ENCODE data around the gene SNX6.
"Not testable (repeated sequence)": the region's sequence is repeated elsewhere in the genome, so short reads cannot be mapped to it uniquely, and the experiment has no call there.

Gene SNX6

GRCh38 chr14:34629657-34630529 is at the start of gene SNX6:
TSS of gene SNX6 (minus strand) at chr14:34630148. CDS start at chr14:34630116, 32 bp downstream.
- DNase-seq (ENCODE audit: low read depth in 2 of 2), result peak in 1 of 2 experiments; percentile 45

DNA sequence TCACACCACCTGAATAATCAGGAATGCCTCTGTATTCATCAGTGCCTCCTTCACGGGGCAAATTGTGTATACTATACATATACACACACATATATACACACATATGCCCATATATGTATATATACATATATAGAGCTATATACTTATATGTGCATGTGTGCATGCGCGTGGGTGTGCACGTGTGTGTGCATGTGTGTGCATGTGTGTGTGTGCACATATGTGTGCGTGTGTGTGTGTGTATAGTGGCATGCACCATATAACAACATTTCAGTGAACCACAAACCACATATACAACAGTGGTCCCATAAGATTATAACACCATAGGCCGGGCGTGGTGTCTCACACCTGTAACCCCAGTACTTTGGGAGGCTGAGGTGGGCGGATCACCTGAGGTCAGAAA is 48.8 kb upstream of the SNX6 start:
- DNase-seq (ENCODE audit: low read depth in 2 of 2), result no peak

GRCh38 chr14:34678306-34678705 is 48.4 kb upstream of the SNX6 start:
- DNase-seq (ENCODE audit: low read depth in 2 of 2), result no peak

DNA sequence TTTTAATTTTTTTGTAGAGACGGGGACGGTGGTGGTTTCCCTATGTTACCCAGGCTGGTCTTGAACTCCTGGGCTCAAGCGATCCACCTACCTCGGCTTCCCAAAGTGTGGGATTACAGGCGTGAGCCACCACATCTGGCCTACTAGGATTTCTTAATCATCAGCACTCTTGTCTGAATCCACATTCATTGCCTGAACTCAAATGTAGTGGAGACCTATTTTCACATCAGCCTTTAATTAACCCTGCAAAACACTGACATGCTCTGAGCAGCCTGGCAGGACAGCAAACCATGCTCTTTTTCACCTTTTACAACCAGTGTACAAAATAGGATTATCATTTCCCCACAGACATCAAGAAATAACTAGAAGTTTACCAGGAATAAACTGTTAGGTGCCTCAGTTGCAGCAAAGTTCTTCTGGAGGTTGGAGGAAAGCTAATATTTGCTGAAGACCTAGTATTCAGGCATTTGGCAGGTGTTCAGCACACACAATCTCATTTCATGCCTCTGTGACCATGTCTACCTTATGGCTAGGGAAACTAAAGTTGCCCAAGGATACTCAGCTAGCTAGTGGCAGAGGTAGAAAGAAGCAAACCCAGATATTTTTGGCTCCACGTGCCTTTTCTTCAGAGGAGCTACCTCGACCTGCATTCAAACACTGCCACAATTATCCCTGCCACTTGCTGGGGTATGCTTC is 46.7 kb upstream of the SNX6 start:
- no peak for DNase-seq (ENCODE audit: low read depth in 2 of 2)

GRCh38 chr14:34673702-34674101 is 43.8 kb upstream of the SNX6 start:
- no peak for DNase-seq (ENCODE audit: low read depth in 2 of 2)

- no peak for DNase-seq (ENCODE audit: low read depth in 2 of 2)
Measured at GRCh38 chr14:34671716-34672115, 41.8 kb upstream of the SNX6 start.

DNA sequence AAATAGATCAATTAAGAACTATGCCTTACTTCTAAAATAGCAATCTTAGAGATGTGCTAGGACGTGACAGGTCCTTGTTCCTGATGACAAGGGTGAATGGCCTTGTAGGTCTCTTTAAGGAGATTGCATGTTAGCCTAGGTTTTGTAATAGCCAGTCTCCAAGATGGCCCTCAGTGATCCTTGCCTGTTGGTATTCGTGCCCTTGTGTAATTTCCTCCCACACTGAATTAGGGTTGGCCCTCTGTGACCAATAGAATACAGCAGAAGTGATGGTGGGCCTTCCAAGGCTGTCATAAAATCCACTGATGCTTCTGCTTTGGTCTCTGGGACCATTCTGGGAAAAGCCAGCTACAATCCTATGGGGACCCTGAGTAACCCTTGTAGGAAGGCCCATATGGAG is 38.2 kb upstream of the SNX6 start:
- no peak for DNase-seq (ENCODE audit: low read depth in 2 of 2)

- no peak for DNase-seq (ENCODE audit: low read depth in 2 of 2)
Measured at GRCh38 chr14:34667007-34667406, 37.1 kb upstream of the SNX6 start.

DNA sequence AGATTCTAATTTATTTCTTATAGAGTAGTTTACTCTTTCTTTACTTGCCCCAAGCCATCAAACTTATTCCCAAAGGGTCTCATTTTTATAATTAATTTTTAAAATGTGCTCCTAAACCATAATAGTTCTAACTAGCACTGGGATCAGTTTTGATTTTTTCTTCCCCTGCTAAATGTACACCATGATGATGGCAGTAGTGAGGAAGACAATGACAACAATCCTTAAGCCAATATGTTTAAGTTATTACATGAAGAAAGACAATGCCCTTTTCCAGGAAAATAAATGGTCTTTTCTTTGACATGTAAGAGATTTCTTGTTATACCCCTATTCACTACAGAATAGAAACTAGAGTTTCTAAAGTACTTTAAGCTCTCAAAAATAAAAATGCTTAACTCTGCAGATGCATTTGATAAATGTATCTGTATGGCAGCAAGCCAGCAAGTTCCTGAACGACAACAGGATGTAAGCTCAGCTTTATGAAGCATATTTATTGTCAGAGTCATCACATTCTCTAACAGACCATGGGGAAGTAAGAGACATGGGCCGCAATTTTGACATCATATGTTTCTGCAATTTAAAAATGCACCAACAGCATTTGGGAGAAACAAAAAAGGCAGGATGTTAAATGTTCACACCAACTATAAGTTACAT is 36.0 kb upstream of the SNX6 start:
- peak; percentile 94 to 95 for DNase-seq (ENCODE audit: low read depth in 2 of 2)

GRCh38 chr14:34662561-34663088 is 32.7 kb upstream of the SNX6 start:
- no peak for DNase-seq (ENCODE audit: low read depth in 2 of 2)

- DNase-seq (ENCODE audit: low read depth in 2 of 2), result no peak
Measured at GRCh38 chr14:34660796-34661195, 30.8 kb upstream of the SNX6 start.

DNA sequence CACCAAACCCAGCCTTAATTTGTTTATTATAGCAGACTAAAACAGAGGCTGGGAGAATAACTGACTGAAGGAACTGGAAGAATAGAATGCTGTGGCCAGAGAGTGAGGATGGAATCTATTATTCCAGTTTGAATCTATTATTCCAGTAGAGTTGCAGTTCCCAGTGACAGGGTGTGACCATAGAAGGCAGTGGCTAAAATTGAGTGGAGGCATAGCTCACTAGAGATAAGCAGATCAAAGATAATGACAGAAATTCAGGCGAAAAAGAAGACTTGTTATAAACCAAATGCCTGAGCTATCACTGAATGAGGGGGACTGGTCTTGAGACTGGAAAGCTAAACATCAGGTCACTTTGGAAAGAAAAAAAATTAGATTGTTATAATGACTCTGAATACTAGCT is 26.0 kb upstream of the SNX6 start:
- no peak for DNase-seq (ENCODE audit: low read depth in 2 of 2)

GRCh38 chr14:34653073-34653472 is 23.1 kb upstream of the SNX6 start:
- not testable (repeated sequence) for DNase-seq (ENCODE audit: low read depth in 2 of 2)

DNA sequence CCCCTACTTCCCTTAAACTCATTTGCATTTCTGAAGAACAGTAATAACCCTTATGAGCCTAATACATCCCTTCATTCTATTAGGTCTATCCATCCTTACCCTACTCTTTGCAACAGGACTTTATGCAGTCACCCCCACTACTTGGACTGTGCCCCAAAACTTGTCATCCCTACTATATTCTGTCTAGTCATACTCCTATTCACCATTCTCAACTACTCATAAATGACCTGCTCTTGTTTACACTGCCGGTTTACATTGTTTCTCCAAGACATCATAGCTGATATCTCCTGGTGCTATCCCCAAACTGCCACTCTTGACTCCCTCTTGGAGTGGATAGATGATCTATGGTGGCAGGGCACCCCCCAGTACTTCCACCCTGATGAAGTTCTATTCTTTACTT is 22.4 kb upstream of the SNX6 start:
- not testable (repeated sequence) for DNase-seq (ENCODE audit: low read depth in 2 of 2)

DNA sequence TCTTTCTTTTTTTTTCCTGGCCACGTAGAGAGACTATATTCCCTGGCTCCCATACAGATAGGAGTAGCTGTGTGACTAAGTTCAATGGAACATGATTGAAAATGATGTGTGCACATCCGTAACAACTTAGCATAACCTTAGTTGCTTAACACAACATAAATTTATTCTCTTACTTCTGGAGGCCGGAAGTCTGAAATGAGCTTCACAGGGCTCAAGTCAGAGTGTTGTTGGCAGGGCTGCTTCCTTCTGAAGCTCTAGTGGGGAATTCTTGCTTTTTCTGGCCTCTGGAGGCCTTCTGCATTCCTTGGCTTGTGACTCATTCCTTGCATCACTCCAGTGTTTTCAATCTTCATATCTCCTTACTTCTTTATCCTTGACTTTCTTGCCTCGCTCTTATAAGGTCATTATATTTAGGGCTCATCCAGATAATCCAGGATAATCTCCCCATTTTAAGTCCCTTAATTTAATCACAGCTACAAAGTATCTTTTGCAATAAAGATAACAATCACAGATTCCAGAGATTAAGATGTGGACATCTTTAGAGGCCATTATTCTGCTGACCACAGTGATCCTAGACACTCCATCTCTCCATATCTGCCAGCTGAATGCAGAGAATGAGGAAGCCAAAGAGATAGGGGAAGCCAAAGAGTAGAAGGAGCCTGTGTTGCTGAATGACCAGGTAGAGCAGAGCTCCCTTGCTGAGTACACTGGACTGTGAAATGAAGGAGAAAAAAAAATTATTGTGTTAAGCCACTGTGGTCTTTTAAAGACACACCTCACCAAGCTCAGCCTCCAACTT is 21.0 kb upstream of the SNX6 start:
- DNase-seq (ENCODE audit: low read depth in 2 of 2), result peak; percentile 99 to 100

GRCh38 chr14:34650006-34650405 is 20.1 kb upstream of the SNX6 start:
- DNase-seq (ENCODE audit: low read depth in 2 of 2), result not testable (repeated sequence)

GRCh38 chr14:34649344-34649743 is 19.4 kb upstream of the SNX6 start:
- peak; percentile 91 to 92 for DNase-seq (ENCODE audit: low read depth in 2 of 2)

DNA sequence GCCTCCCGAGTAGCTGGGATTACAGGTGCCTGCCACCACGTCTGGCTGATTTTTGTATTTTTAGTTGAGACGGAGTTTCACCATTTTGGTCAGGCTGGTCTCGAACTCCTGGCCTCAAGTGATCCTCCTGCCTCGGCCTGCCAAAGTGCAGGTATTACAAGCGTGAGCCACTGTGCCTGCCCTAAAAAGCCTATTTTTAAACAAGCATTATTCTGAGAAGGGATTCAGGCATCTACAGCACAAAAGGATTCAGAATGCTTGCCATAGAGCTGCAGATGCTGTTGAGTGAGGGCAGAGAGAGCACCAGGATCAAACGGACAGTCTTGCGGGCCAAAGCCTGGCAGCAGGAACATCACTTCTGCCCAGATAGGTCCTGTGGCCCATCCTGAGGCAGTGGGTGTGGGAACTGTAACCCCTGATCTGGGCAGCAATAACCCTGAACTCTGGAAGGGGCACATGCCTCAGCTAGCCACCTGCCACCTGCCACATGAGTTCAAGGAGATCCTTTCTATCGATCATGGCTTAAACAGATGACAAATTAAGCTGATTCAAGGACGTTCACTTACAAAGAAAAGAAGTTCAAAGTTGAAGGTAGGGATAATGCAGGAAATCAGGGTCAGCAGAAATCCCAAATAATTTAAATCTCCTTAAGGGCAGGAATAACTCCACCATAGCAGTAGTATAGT is 16.8 kb upstream of the SNX6 start:
- no peak for DNase-seq (ENCODE audit: low read depth in 2 of 2)

DNA sequence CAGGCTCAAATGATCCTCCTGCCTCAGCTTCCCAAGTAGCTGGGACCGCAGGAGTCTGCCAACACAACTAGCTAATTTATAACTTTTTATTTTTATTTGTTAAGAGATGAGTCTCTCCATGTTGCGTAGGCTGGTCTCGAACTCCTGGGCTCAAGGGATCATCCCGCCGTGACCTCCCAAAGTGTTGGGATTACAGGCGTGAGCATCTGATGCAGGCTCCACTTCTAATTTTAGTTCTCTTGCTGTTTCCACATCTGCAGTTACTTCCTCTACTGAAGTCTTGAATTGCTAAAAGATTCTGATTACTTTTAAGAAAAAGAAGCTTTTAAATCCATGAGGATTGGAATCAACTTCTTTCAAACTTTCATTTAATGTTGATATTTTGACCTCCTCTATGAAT is 13.4 kb upstream of the SNX6 start:
- DNase-seq (ENCODE audit: low read depth in 2 of 2), result no peak

DNA sequence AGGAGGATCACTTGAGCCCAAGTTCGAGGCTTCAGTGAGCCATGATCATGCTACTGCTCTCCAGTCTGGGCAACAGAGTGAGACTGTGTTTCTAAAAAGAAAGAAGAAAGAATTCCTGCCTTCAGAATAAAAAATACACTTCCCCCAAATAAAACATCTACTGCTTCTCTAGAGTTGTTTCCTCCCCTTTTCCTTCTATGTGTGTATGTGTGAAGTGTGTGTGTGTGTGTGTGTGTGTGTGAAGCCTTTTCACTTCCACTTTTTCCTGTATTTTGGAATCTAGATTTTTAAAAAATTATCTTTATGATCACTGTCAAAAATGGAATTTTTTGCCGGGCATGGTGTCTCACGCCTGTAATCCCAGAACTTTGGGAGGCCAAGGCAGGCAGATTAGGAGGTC is 12.6 kb upstream of the SNX6 start:
- no peak for DNase-seq (ENCODE audit: low read depth in 2 of 2)

GRCh38 chr14:34640826-34641225 is 10.9 kb upstream of the SNX6 start:
- no peak for DNase-seq (ENCODE audit: low read depth in 2 of 2)

Measured in fibroblast of skin of left biceps (primary cell).